HEK293T (cell line): ENCODE data around the gene TWF1.
"Not testable (repeated sequence)": the region's sequence is repeated elsewhere in the genome, so short reads cannot be mapped to it uniquely, and the experiment has no call there.

Experiments used
- CTCF ChIA-PET: fragments of 350-600 bp; formaldehyde crosslinking; extraction: SDS; loops from one replicate; lab custom pipeline; 2021; ENCODE audit warnings: antibody characterized with exemption, inconsistent platforms; lab: Yijun Ruan, JAX
- POLR2A ChIA-PET: fragments of 350-600 bp; formaldehyde crosslinking; extraction: SDS; loops from one replicate; lab custom pipeline; 2020; ENCODE audit warnings: antibody characterized with exemption, inconsistent platforms; lab: Yijun Ruan, JAX
- DNase-seq: peaks from one replicate; pipeline ENCODE4 v3.0.0; 2012; ENCODE audit warnings: mixed read lengths; ENCODE audit errors: extremely low spot score
- ARNT ChIP-seq: fragments of 450-650 bp; IDR thresholded peaks from 2 replicates; pipeline ENCODE4 v1.6.1; 2017; ENCODE audit warnings: mild to moderate bottlenecking
- BHLHE40 ChIP-seq: fragments of 450-650 bp; IDR thresholded peaks from 2 replicates; pipeline ENCODE4 v1.6.1; 2016; ENCODE audit warnings: mild to moderate bottlenecking, moderate library complexity, borderline replicate concordance
- CTBP1 ChIP-seq: fragments of 450-650 bp; IDR thresholded peaks from 2 replicates; pipeline ENCODE4 v1.6.1; 2016; ENCODE audit warnings: borderline replicate concordance
- ELF4 ChIP-seq: fragments of 450-650 bp; IDR thresholded peaks from 2 replicates; pipeline ENCODE4 v1.6.1; 2017; ENCODE audit warnings: antibody characterized with exemption
- FOXA1 ChIP-seq: fragments of 450-650 bp; IDR thresholded peaks from 2 replicates; pipeline ENCODE4 v1.6.1; 2016; ENCODE audit warnings: mild to moderate bottlenecking
- FOXK2 ChIP-seq: fragments of 450-650 bp; IDR thresholded peaks from 2 replicates; pipeline ENCODE4 v1.6.1; 2016; ENCODE audit warnings: mild to moderate bottlenecking
- FOXM1 ChIP-seq: fragments of 450-650 bp; IDR thresholded peaks from 2 replicates; pipeline ENCODE4 v1.6.1; 2017; ENCODE audit warnings: mild to moderate bottlenecking, borderline replicate concordance
- HDGF ChIP-seq: fragments of 450-650 bp; IDR thresholded peaks from 2 replicates; pipeline ENCODE4 v1.6.1; 2017; ENCODE audit warnings: antibody characterized with exemption, borderline replicate concordance
- L3MBTL2 ChIP-seq: fragments of 450-650 bp; conservative IDR thresholded peaks from 2 replicates; pipeline ENCODE4 v1.6.1; 2016; ENCODE audit warnings: mild to moderate bottlenecking
- LEF1 ChIP-seq: fragments of 450-650 bp; IDR thresholded peaks from 2 replicates; pipeline ENCODE4 v1.6.1; 2017; ENCODE audit warnings: mild to moderate bottlenecking, borderline replicate concordance
- NFRKB ChIP-seq: fragments of 450-650 bp; IDR thresholded peaks from 2 replicates; pipeline ENCODE4 v1.6.1; 2016; ENCODE audit warnings: mild to moderate bottlenecking, moderate library complexity
- PKNOX1 ChIP-seq: fragments of 450-650 bp; IDR thresholded peaks from 2 replicates; pipeline ENCODE4 v1.6.1; 2016
- SP1 ChIP-seq: fragments of 450-650 bp; IDR thresholded peaks from 2 replicates; pipeline ENCODE4 v1.6.1; 2017
- SUZ12 ChIP-seq: fragments of 450-650 bp; IDR thresholded peaks from 2 replicates; pipeline ENCODE4 v1.6.1; 2016; ENCODE audit warnings: mild to moderate bottlenecking
- TARDBP ChIP-seq: fragments of 450-650 bp; IDR thresholded peaks from 2 replicates; pipeline ENCODE4 v1.6.1; 2016
- ZNF384 ChIP-seq: fragments of 450-650 bp; IDR thresholded peaks from 2 replicates; pipeline ENCODE4 v1.6.1; 2016

The TWF1 gene

GRCh38 chr12:43758247-43758727 lies 47.8 kb downstream of the TWF1 start:
- POLR2A ChIA-PET: interaction anchor here (0.6 to 1.5 kb wide), 3 partner anchors 77 to 394 kb away, joined by 3 to 5 read pairs (median 3); partner anchors contain the start of gene TMEM117
- peak; percentile 36 for DNase-seq
- CTCF ChIA-PET: interaction anchor here (0.9 kb wide), 1 partner anchor 19 kb away, joined by 3 read pairs; no protein-coding TSS in a partner anchor
- TF ChIP-seq LEF1 (no peak), PKNOX1 (no peak), HDGF (no peak), L3MBTL2 (peak; percentile 90), FOXK2 (no peak), FOXM1 (no peak), CTBP1 (no peak)

GRCh38 chr12:43754015-43754414 lies 52.1 kb downstream of the TWF1 start:
- CTCF ChIA-PET: no interaction called here
- POLR2A ChIA-PET: no interaction called here
- DNase-seq: no peak
- TF ChIP-seq ARNT (no peak), ELF4 (no peak), BHLHE40 (no peak), SUZ12 (no peak), FOXM1 (no peak), CTBP1 (no peak), HDGF (no peak), LEF1 (no peak), FOXA1 (no peak), SP1 (no peak), FOXK2 (no peak), L3MBTL2 (no peak), PKNOX1 (no peak), TARDBP (no peak), NFRKB (no peak), ZNF384 (no peak)

- CTCF ChIA-PET: not testable (repeated sequence)
Observed at GRCh38 chr12:43751360-43751759, 54.8 kb downstream of the TWF1 start.

GRCh38 chr12:43750814-43751213 lies 55.3 kb downstream of the TWF1 start:
- POLR2A ChIA-PET: no interaction called here
- TF ChIP-seq BHLHE40 (no peak), FOXK2 (no peak)
- no peak for DNase-seq
- CTCF ChIA-PET: no interaction called here

More at GRCh38 chr12:43751360-43751759, 54.8 kb downstream of the TWF1 start:
- POLR2A ChIA-PET, DNase-seq: not testable (repeated sequence)

- ChIA-PET POLR2A (no interaction called here), CTCF (no interaction called here)
- no peak for TF ChIP-seq LEF1
- TF ChIP-seq TARDBP: no peak
- TF ChIP-seq CTBP1: no peak
- TF ChIP-seq FOXM1: no peak
- no peak for TF ChIP-seq ELF4
- TF ChIP-seq HDGF: no peak
- TF ChIP-seq NFRKB: no peak
- TF ChIP-seq BHLHE40: no peak
- no peak for TF ChIP-seq SP1
Observed at GRCh38 chr12:43749016-43749415, 57.1 kb downstream of the TWF1 start.

GRCh38 chr12:43744826-43745225 lies 61.3 kb downstream of the TWF1 start:
- CTCF ChIA-PET: no interaction called here
- POLR2A ChIA-PET: no interaction called here
- no peak for DNase-seq
- no peak for TF ChIP-seq HDGF
- no peak for TF ChIP-seq TARDBP
- TF ChIP-seq SP1: no peak
- TF ChIP-seq SUZ12: no peak
- no peak for TF ChIP-seq NFRKB
- TF ChIP-seq L3MBTL2: no peak

More at GRCh38 chr12:43749016-43749415, 57.1 kb downstream of the TWF1 start:
- no peak for DNase-seq
